ENCODE data around the gene MYO6. TPM values are rescaled to one million over a fixed set of nuclear protein-coding genes. Genes with fewer than 3 reads are reported as not detected.

Gene MYO6
- total RNA-seq, 8 experiments from 2014 or later: 14.8 to 30.3 (median 23.0) TPM

GRCh38 chr6:75850026-75850833 is 101.2 kb downstream of the MYO6 start:
- peaks cover 0 to 9% of the 10 kb centered on the region in 2 donors for H3K4me1 ChIP-seq (replicated peaks in 1 of 2)
- peak in 5 of 8 experiments; percentile 54 to 81 (median 65) for ATAC-seq (replicated peaks in 6 of 8)
- WGBS, 10 experiments: 55 to 97% (median 82%) methylated on average over 4 to 7 of the region's 7 CpGs
- H3K27ac ChIP-seq: no peak overlapping the region
- H3K4me3 ChIP-seq: no peak overlapping the region
- in situ Hi-C loops (cut with MboI; ENCODE audit: low pct_unique_long_range_greater_than_20kb in 2 of 9, low sequenced_read_pairs in 9 of 9, unreplicated experiment in 9 of 9): no loop called here

- 0 to 100% (median 89%) methylated on average over 1 to 4 of the region's 4 CpGs; no CpG with 5 or more reads in 1 of the 10 experiments for WGBS, 10 experiments
- Histone ChIP-seq H3K4me1 (replicated peaks in 1 of 2) (peaks cover 0 to 9% of the 10 kb centered on the region in 2 donors), H3K4me3 (no peak overlapping the region), H3K27ac (no peak overlapping the region)
- in situ Hi-C loops (cut with MboI; ENCODE audit: low pct_unique_long_range_greater_than_20kb in 2 of 9, low sequenced_read_pairs in 9 of 9, unreplicated experiment in 9 of 9): no loop called here
- peak in 3 of 8 experiments; percentile 80 to 93 (median 93) for ATAC-seq (replicated peaks in 6 of 8)
These were observed 103.7 kb downstream of the MYO6 start for GRCh38 chr6:75852721-75853120.

GRCh38 chr6:75853806-75854205 is 104.8 kb downstream of the MYO6 start:
- H3K4me1 ChIP-seq (replicated peaks in 1 of 2): peaks cover 0 to 9% of the 10 kb centered on the region in 2 donors
- no peak for ATAC-seq (replicated peaks in 6 of 8)
- in situ Hi-C loops (cut with MboI; ENCODE audit: low pct_unique_long_range_greater_than_20kb in 2 of 9, low sequenced_read_pairs in 9 of 9, unreplicated experiment in 9 of 9): no loop called here
- H3K27ac ChIP-seq: no peak overlapping the region
- WGBS, 10 experiments: 67 to 100% (median 83%) methylated on average over 1 to 2 of the region's 2 CpGs
- H3K4me3 ChIP-seq: no peak overlapping the region

GRCh38 chr6:75855052-75855451 is 106.0 kb downstream of the MYO6 start:
- Histone ChIP-seq H3K27ac (no peak overlapping the region), H3K4me1 (replicated peaks in 1 of 2) (peaks cover 0 to 7% of the 10 kb centered on the region in 2 donors), H3K4me3 (no peak overlapping the region)
- in situ Hi-C loops (cut with MboI; ENCODE audit: low pct_unique_long_range_greater_than_20kb in 2 of 9, low sequenced_read_pairs in 9 of 9, unreplicated experiment in 9 of 9): no loop called here
- ATAC-seq (replicated peaks in 6 of 8): peak in 3 of 8 experiments; percentile 26 to 51 (median 36)
- 0 to 86% (median 17%) methylated on average over 1 of the region's 1 CpG; no CpG with 5 or more reads in 2 of the 10 experiments for WGBS, 10 experiments

GRCh38 chr6:75856902-75857301 is 107.9 kb downstream of the MYO6 start:
- in situ Hi-C loops (cut with MboI; ENCODE audit: low pct_unique_long_range_greater_than_20kb in 2 of 9, low sequenced_read_pairs in 9 of 9, unreplicated experiment in 9 of 9): no loop called here
- ATAC-seq (replicated peaks in 6 of 8): no peak
- H3K4me1 ChIP-seq (replicated peaks in 1 of 2): no peaks in the 10 kb centered on the region
- H3K27ac ChIP-seq: no peak overlapping the region
- no peak overlapping the region for H3K4me3 ChIP-seq
- 60 to 100% (median 92%) methylated on average over 1 of the region's 1 CpG; no CpG with 5 or more reads in 3 of the 10 experiments for WGBS, 10 experiments

- in situ Hi-C loops (cut with MboI; ENCODE audit: low pct_unique_long_range_greater_than_20kb in 2 of 9, low sequenced_read_pairs in 9 of 9, unreplicated experiment in 9 of 9): no loop called here
These were observed 114.0 kb downstream of the MYO6 start for GRCh38 chr6:75863001-75863400.

GRCh38 chr6:75863784-75864183 is 114.7 kb downstream of the MYO6 start:
- 52 to 100% (median 66%) methylated on average over 1 to 3 of the region's 3 CpGs; no CpG with 5 or more reads in 4 of the 10 experiments for WGBS, 10 experiments

More at GRCh38 chr6:75863001-75863400, 114.0 kb downstream of the MYO6 start:
- no peak overlapping the region for H3K4me3 ChIP-seq
- no peaks in the 10 kb centered on the region for H3K4me1 ChIP-seq (replicated peaks in 1 of 2)
- no peak for ATAC-seq (replicated peaks in 6 of 8)
- 0 to 100% (median 75%) methylated on average over 1 to 3 of the region's 3 CpGs for WGBS, 10 experiments
- H3K27ac ChIP-seq: no peak overlapping the region

GRCh38 chr6:75864446-75864845 is 115.4 kb downstream of the MYO6 start:
- no peak for ATAC-seq (replicated peaks in 6 of 8)
- in situ Hi-C loops (cut with MboI; ENCODE audit: low pct_unique_long_range_greater_than_20kb in 2 of 9, low sequenced_read_pairs in 9 of 9, unreplicated experiment in 9 of 9): no loop called here
- H3K27ac ChIP-seq: no peak overlapping the region
- no peaks in the 10 kb centered on the region for H3K4me1 ChIP-seq (replicated peaks in 1 of 2)
- no peak overlapping the region for H3K4me3 ChIP-seq
- WGBS, 10 experiments: 50 to 100% (median 90%) methylated on average over 1 to 2 of the region's 2 CpGs

More at GRCh38 chr6:75863784-75864183, 114.7 kb downstream of the MYO6 start:
- H3K27ac ChIP-seq: no peak overlapping the region
- no peak for ATAC-seq (replicated peaks in 6 of 8)
- H3K4me3 ChIP-seq: no peak overlapping the region
- H3K4me1 ChIP-seq (replicated peaks in 1 of 2): no peaks in the 10 kb centered on the region
- in situ Hi-C loops (cut with MboI; ENCODE audit: low pct_unique_long_range_greater_than_20kb in 2 of 9, low sequenced_read_pairs in 9 of 9, unreplicated experiment in 9 of 9): no loop called here

GRCh38 chr6:75870389-75870788 is 121.3 kb downstream of the MYO6 start:
- no peak for ATAC-seq (replicated peaks in 6 of 8)
- in situ Hi-C loops (cut with MboI; ENCODE audit: low pct_unique_long_range_greater_than_20kb in 2 of 9, low sequenced_read_pairs in 9 of 9, unreplicated experiment in 9 of 9): no loop called here
- no peak overlapping the region for H3K4me3 ChIP-seq
- 0 to 100% (median 96%) methylated on average over 1 of the region's 1 CpG; no CpG with 5 or more reads in 2 of the 10 experiments for WGBS, 10 experiments
- H3K27ac ChIP-seq: no peak overlapping the region
- no peaks in the 10 kb centered on the region for H3K4me1 ChIP-seq (replicated peaks in 1 of 2)

- Histone ChIP-seq H3K4me1 (replicated peaks in 1 of 2) (no peaks in the 10 kb centered on the region), H3K27ac (no peak overlapping the region), H3K4me3 (no peak overlapping the region)
- in situ Hi-C loops (cut with MboI; ENCODE audit: low pct_unique_long_range_greater_than_20kb in 2 of 9, low sequenced_read_pairs in 9 of 9, unreplicated experiment in 9 of 9): no loop called here
- whole genome bisulfite sequencing, 10 experiments: 33 to 100% (median 94%) methylated on average over 1 to 2 of the region's 2 CpGs; no CpG with 5 or more reads in 2 of the 10 experiments
- no peak for ATAC-seq (replicated peaks in 6 of 8)
These were observed 125.2 kb downstream of the MYO6 start for GRCh38 chr6:75874224-75874623.

GRCh38 chr6:75876152-75876551 is 127.1 kb downstream of the MYO6 start:
- in situ Hi-C loops (cut with MboI; ENCODE audit: low pct_unique_long_range_greater_than_20kb in 2 of 9, low sequenced_read_pairs in 9 of 9, unreplicated experiment in 9 of 9): loop anchor here in 1 of 9 experiments (25.0 kb wide), 1 partner anchor 1586 kb away; the partner anchor contains the start of gene HTR1B
- H3K4me1 ChIP-seq (replicated peaks in 1 of 2): no peaks in the 10 kb centered on the region
- ATAC-seq (replicated peaks in 6 of 8): no peak
- no peak overlapping the region for H3K4me3 ChIP-seq
- H3K27ac ChIP-seq: no peak overlapping the region

- ATAC-seq (replicated peaks in 6 of 8): no peak
- in situ Hi-C loops (cut with MboI; ENCODE audit: low pct_unique_long_range_greater_than_20kb in 2 of 9, low sequenced_read_pairs in 9 of 9, unreplicated experiment in 9 of 9): loop anchor here in 1 of 9 experiments (25.0 kb wide), 1 partner anchor 1582 kb away; the partner anchor contains the start of gene HTR1B
- Histone ChIP-seq H3K27ac (no peak overlapping the region), H3K4me1 (replicated peaks in 1 of 2) (no peaks in the 10 kb centered on the region), H3K4me3 (no peak overlapping the region)
- WGBS, 10 experiments: 86 to 100% (median 100%) methylated on average over 1 of the region's 1 CpG; no CpG with 5 or more reads in 1 of the 10 experiments
These were observed 131.3 kb downstream of the MYO6 start for GRCh38 chr6:75880305-75880704.

- in situ Hi-C loops (cut with MboI; ENCODE audit: low pct_unique_long_range_greater_than_20kb in 2 of 9, low sequenced_read_pairs in 9 of 9, unreplicated experiment in 9 of 9): loop anchor here in 1 of 9 experiments (25.0 kb wide), 1 partner anchor 1580 kb away; the partner anchor contains the start of gene HTR1B
- Histone ChIP-seq H3K4me1 (replicated peaks in 1 of 2) (no peaks in the 10 kb centered on the region), H3K4me3 (no peak overlapping the region), H3K27ac (no peak overlapping the region)
- WGBS, 10 experiments: 53 to 100% (median 76%) methylated on average over 1 to 2 of the region's 2 CpGs; no CpG with 5 or more reads in 2 of the 10 experiments
- peak in 4 of 8 experiments; percentile 28 to 90 (median 68) for ATAC-seq (replicated peaks in 6 of 8)
These were observed 133.7 kb downstream of the MYO6 start for GRCh38 chr6:75882734-75883133.
